Activated B cell treated with CpG ODN at 0.5 μM for 24 hours (primary cell): ENCODE results near the gene EIF6. TPM values are rescaled to one million over a fixed set of nuclear protein-coding genes. Genes with fewer than 3 reads are reported as not detected.
A peak's percentile ranks its signal among the peaks of the same experiment; 100 is the strongest.

Source experiments
- ATAC-seq: fragments of 200-7000 bp; cut with Tn5 transposase; one replicate; pipeline ENCODE4 v1.10.0; 2021; ENCODE audit warnings: low read depth, mild to moderate bottlenecking, moderate library complexity
- CTCF ChIA-PET: fragments of 350-600 bp; sonication (Branson Sonifier 250); formaldehyde crosslinking; loops from one replicate; lab custom pipeline; 2021; ENCODE audit warnings: antibody characterized with exemption; lab: Charles Lee
- POLR2A ChIA-PET: fragments of 350-600 bp; sonication (Branson Sonifier 250); formaldehyde crosslinking; loops from one replicate; lab custom pipeline; 2021; ENCODE audit warnings: antibody characterized with exemption; lab: Charles Lee
- DNase-seq: peaks from one replicate; pipeline ENCODE4 v3.0.0; 2022
- H3K27ac Mint-ChIP-seq: one replicate; pipeline ENCODE4 v1.8.0; 2020; ENCODE audit warnings: mixed read lengths
- H3K27me3 Mint-ChIP-seq: one replicate; pipeline ENCODE4 v1.8.0; 2021; ENCODE audit warnings: mixed read lengths
- H3K36me3 Mint-ChIP-seq: one replicate; pipeline ENCODE4 v1.8.0; 2021; ENCODE audit warnings: low read depth, mixed read lengths
- H3K4me1 Mint-ChIP-seq: one replicate; pipeline ENCODE4 v1.8.0; 2021; ENCODE audit warnings: mixed read lengths
- H3K4me3 Mint-ChIP-seq: one replicate; pipeline ENCODE4 v1.8.0; 2020; ENCODE audit warnings: mild to moderate bottlenecking, mixed read lengths
- H3K9me3 Mint-ChIP-seq: one replicate; pipeline ENCODE4 v1.8.0; 2020; ENCODE audit warnings: mixed read lengths
- intact Hi-C: fragments of 100-400 bp; cut with micrococcal nuclease; formaldehyde crosslinking; loops from one replicate; pipeline ENCODE4 v1.15.1; 2024
- total RNA-seq: library from RNA; stranded (reverse); gene quantifications from 2 replicates; pipeline ENCODE4 v1.2.3, GENCODE V29; 2022
- TF ChIP-seq, protein P1 (sequence below): fragments of 200-600 bp; IDR thresholded peaks from one replicate; pipeline ENCODE4 v1.8.0; 2022; ENCODE audit warnings: antibody characterized with exemption, mild to moderate bottlenecking

Gene EIF6
- total RNA-seq, 1 donor from 2014 or later = 137 TPM

DNA sequence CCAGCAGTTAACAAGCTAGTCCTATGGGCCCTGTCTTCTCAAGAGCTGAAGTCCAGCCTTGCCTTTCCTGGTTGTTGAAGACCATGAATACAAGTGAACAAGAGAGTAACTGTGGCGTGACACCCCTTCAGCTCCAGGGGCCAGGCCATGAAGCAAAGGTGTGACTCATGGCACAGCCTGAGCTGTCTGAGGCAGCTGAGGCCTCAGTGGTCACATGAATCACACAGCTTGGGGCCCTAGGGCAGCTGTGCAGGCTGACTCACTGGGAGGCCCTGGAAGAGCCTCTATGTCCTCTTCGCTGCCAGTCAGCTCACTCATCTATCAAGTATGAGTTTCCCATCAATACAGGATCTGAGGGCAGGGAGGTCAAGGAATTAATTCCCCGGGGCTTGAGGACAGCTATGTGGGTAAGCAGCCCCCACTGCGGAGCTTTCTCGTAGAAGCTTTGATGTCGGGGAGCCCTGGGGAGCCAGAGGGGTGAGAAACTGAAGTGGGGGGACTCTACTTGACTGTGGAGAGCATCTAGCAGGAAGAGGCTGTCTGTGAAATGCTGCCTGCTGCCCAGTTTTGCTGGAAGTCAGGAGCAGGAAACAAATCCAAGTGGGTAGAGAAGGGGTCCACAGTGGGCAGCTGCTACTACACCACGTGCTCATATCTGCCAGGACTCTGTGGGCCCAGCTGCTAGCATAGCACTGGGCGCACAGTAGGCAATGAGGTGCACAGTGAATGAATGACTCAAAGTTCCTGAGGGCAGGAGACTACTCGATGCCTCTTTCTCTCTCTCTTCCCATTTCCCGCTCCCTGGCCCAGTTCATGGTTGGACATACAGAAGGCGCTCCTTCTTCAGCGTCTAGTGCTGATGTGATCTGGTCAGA, 21.3 kb upstream of the EIF6 start:
- Mint-ChIP-seq H3K36me3 (peaks cover 28% of the 10 kb centered on the region), H3K4me3 (no peak overlapping the region), H3K27ac (peak overlapping the region; percentile 41), H3K27me3 (no peaks in the 10 kb centered on the region), H3K9me3 (no peaks in the 10 kb centered on the region), H3K4me1 (peaks cover 11% of the 10 kb centered on the region)
- ChIA-PET POLR2A (interaction anchor here (0.6 to 1.7 kb wide), 5 partner anchors 28 to 863 kb away, joined by 3 to 7 read pairs (median 3); partner anchors contain the start of gene MMP24OS), CTCF (interaction anchor here (0.9 to 1.9 kb wide), 4 partner anchors 11 to 141 kb away, joined by 3 to 5 read pairs (median 4); no protein-coding TSS in a partner anchor)
- TF ChIP-seq, protein P1, sequence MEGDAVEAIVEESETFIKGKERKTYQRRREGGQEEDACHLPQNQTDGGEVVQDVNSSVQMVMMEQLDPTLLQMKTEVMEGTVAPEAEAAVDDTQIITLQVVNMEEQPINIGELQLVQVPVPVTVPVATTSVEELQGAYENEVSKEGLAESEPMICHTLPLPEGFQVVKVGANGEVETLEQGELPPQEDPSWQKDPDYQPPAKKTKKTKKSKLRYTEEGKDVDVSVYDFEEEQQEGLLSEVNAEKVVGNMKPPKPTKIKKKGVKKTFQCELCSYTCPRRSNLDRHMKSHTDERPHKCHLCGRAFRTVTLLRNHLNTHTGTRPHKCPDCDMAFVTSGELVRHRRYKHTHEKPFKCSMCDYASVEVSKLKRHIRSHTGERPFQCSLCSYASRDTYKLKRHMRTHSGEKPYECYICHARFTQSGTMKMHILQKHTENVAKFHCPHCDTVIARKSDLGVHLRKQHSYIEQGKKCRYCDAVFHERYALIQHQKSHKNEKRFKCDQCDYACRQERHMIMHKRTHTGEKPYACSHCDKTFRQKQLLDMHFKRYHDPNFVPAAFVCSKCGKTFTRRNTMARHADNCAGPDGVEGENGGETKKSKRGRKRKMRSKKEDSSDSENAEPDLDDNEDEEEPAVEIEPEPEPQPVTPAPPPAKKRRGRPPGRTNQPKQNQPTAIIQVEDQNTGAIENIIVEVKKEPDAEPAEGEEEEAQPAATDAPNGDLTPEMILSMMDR = no peak
- peak; percentile 72 for ATAC-seq
- intact Hi-C loops = no loop called here
- no peak for DNase-seq

- Mint-ChIP-seq H3K4me3 (no peak overlapping the region), H3K27ac (no peak overlapping the region), H3K9me3 (no peaks in the 10 kb centered on the region), H3K4me1 (peaks cover 11% of the 10 kb centered on the region), H3K27me3 (no peaks in the 10 kb centered on the region), H3K36me3 (peaks cover 24% of the 10 kb centered on the region)
- TF ChIP-seq, protein P1 = no peak
- ChIA-PET CTCF (interaction anchor here (0.6 to 2.4 kb wide), 4 partner anchors 12 to 142 kb away, joined by 3 to 14 read pairs (median 4); no protein-coding TSS in a partner anchor), POLR2A (interaction anchor here (0.6 to 1.7 kb wide), 4 partner anchors 27 to 610 kb away, joined by 3 to 7 read pairs (median 4); partner anchors contain the start of gene MMP24OS)
- DNase-seq = no peak
- ATAC-seq = no peak
- intact Hi-C loops = loop anchor here (1.0 kb wide), 1 partner anchor 142 kb away; no protein-coding TSS in a partner anchor
These were observed 20.4 kb upstream of the EIF6 start for GRCh38 chr20:35304956-35305355.

- intact Hi-C loops = loop anchor here (1.0 to 2.0 kb wide), 4 partner anchors 19 to 143 kb away; partner anchors contain the start of gene EIF6
- ChIA-PET POLR2A (interaction anchor here (0.6 to 1.1 kb wide), 2 partner anchors 20 to 510 kb away, joined by 3 to 10 read pairs; no protein-coding TSS in a partner anchor), CTCF (interaction anchor here (0.7 to 2.4 kb wide), 12 partner anchors 9 to 393 kb away, joined by 3 to 14 read pairs (median 4); no protein-coding TSS in a partner anchor)
These were observed 19.3 kb upstream of the EIF6 start for GRCh38 chr20:35303735-35304491.

DNA sequence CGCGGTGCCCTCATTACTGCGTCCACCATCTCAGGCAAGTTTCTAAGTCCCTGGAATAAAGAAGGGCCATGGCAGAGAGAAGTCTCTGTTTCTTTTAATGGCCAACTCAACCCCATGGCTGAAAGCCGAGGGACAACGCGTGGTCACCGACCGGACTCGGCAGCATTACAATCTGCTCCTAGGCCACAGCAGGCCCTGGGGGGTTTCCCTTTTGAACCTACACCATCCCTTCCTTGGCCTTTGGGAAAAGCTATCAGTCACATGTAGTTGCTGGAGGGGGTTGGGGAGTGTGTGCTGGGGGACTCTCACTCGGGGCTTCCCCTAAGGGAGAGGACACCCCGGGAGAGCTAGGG, 18.8 kb upstream of the EIF6 start:
- no peak overlapping the region for H3K4me3 Mint-ChIP-seq
- POLR2A ChIA-PET = interaction anchor here (0.6 to 1.1 kb wide), 2 partner anchors 19 to 511 kb away, joined by 3 to 10 read pairs; no protein-coding TSS in a partner anchor
- CTCF ChIA-PET = interaction anchor here (0.7 to 2.4 kb wide), 11 partner anchors 8 to 392 kb away, joined by 3 to 14 read pairs (median 3); no protein-coding TSS in a partner anchor
- peaks cover 11% of the 10 kb centered on the region for H3K4me1 Mint-ChIP-seq
- no peaks in the 10 kb centered on the region for H3K27me3 Mint-ChIP-seq
- no peaks in the 10 kb centered on the region for H3K9me3 Mint-ChIP-seq
- H3K36me3 Mint-ChIP-seq = peaks cover 16% of the 10 kb centered on the region
- ATAC-seq = no peak
- TF ChIP-seq, protein P1 = no peak
- intact Hi-C loops = loop anchor here (1.0 to 2.0 kb wide), 3 partner anchors 19 to 136 kb away; partner anchors contain the start of gene EIF6
- H3K27ac Mint-ChIP-seq = no peak overlapping the region
- DNase-seq = no peak

More at GRCh38 chr20:35303735-35304491, 19.3 kb upstream of the EIF6 start:
- Mint-ChIP-seq H3K4me1 (peaks cover 11% of the 10 kb centered on the region), H3K4me3 (no peak overlapping the region), H3K9me3 (no peaks in the 10 kb centered on the region), H3K27me3 (no peaks in the 10 kb centered on the region), H3K27ac (no peak overlapping the region), H3K36me3 (peaks cover 16% of the 10 kb centered on the region)
- peak; percentile 84 for ATAC-seq
- peak; percentile 57 for DNase-seq
- TF ChIP-seq, protein P1 = peak; percentile 28
